GM21390 (cell line): Measurements from ENCODE around the gene FANCL.
"Not testable (repeated sequence)": the region's sequence is repeated elsewhere in the genome, so short reads cannot be mapped to it uniquely, and the experiment has no call there.

Source experiments
- ATAC-seq: cut with Tn5 transposase; IDR thresholded peaks from one replicate; pipeline ENCODE4 v1.9.1; 2021; ENCODE audit not compliant: unreplicated experiment

Gene FANCL

DNA sequence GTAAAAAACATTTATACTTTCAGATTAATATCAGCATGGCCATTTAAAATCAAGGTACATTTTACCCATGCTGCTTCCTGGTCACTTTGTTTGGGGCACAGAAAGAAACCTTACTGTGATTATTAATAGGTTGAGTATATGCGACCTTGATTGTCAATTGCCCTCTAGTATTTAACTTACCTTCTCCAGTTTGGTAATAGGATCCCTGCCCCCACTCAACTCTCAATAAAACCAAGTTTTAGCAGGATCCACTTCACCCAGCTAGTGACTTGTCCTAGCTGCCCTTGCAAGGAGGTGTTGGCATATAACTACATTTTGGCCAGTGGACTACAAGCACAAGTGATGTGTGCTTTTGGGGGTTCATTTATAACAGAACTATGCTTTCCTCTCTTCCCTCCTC is 34.3 kb downstream of the FANCL start:
- no peak for ATAC-seq

DNA sequence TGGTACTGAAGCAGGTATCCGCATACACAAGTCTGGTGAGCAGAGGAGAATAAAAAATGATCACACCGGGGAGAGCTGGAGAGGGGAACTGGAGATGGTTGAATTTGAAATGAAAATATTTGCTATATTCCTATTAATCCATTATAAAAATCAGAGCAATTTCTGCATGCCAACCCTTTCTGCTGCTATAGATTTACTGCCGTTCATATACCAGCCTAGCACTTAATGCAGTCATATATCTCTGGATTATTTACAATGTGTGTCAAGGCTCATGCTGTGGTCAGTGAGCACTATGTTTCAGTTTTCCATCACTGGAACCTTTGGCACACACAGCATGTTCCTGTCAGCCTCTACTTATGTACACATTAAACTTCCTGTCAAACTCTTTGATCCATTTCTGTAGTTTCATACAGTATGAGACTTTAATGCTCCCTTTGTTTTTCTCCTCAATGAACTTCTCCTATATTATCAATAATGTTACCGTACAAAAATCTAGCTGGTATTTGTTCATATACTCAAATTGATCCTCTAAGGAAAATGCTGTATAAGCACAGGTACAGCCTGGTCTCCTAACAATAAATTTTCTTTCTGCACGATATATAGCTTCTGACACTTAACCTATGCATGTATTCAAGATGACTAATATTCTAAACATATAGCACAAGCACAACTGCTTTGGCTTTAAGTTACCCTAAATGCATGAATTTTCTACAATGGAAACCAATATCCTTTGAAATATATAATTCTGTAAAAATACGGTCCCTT is 36.7 kb downstream of the FANCL start:
- ATAC-seq: no peak

DNA sequence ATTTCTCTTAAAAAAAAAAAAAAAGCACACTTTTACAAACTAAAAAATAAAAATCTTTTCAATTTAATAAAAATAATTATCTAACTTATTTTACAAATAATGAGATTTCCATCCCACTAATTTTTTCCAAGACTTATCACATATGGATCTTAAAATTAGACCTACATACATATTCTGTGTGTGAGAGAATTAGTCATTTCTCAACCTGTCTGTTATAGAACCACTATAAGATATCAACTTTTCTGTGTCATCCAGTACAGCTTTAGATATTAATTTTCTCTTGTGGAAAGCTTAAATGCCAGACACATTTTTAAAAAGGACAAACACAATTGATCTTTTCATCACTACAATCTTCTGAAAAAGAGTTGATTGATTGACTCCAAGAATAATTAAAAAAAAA is 38.1 kb downstream of the FANCL start:
- no peak for ATAC-seq

DNA sequence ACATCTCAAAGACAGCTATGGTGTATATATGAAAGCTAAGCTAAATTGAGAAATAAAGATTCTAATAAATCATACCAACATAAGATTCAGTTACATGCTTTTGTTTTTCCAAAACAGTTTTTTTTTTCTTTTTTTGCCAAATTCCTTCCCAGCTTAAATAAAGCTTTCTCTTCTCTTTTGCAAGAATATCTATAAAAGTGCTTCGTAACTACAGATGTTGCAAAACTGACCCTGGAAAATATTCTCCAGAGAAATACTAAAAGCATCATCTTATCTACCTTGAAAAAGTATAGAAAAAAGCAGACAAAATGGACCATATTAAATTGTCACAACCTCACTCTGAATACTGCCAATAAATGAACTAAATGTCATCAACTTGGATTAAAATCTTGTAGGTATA is 38.7 kb downstream of the FANCL start:
- no peak for ATAC-seq

DNA sequence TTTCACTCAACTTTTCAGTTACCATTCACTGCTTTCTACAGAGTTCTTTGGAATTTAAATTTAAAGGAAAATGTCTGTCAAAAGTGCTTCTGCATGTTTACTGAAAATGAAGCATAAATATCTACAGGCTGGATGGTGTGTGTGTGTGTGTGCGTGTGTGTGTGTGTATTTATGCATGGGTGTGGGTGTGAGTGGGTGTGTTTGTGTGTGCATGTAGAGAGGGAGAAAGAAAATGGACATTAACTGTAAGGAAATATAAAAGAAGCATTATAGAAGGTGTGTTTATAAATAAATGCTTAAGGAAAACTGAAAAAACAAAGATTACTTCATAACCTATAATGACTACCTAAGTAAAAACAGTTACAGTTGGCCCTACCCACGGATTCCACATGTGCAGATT is 43.2 kb downstream of the FANCL start:
- ATAC-seq: no peak

DNA sequence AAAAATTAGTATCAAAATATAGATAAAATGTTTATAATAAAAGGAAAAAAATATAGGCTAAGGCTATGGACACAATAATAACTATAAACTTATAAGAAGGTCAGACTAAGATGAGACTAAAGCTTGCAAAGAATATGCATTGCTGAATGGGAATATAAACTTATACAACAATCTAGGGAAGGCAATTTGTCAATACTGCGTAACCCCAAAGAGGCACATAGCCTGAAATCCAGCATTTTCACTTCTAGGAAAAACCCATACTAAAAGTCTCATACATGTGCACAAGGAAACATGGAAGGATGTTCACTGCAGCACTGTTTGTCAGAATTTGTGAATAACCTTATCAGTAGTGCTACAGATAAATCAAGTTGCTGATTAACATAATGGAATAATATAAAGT is 45.5 kb downstream of the FANCL start:
- no peak for ATAC-seq

GRCh38 chr2:58194458-58194857 is 46.7 kb downstream of the FANCL start:
- ATAC-seq: no peak

- not testable (repeated sequence) for ATAC-seq
These were observed 54.1 kb downstream of the FANCL start for GRCh38 chr2:58187022-58187421.

DNA sequence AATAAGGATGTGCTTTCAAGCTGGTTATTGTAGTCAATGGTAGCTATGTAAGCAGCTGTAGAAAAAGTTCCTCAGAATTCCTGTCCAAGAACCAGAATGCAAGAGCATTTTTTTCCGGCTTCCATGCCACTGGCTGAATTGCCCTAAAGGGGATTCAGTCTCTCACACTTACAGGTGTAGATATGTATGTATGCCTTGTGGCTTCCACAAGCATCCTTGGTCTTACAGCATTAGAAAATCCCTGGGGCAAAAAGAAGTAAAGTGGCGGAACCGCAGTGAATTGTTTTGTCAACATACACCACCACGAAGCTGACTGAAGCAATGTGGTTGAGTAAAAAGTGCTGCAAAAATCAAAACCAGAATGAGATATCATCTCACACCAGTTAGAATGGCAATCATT is 54.6 kb downstream of the FANCL start:
- ATAC-seq: no peak

- no peak for ATAC-seq
These were observed 58.6 kb downstream of the FANCL start for GRCh38 chr2:58182527-58182926.

DNA sequence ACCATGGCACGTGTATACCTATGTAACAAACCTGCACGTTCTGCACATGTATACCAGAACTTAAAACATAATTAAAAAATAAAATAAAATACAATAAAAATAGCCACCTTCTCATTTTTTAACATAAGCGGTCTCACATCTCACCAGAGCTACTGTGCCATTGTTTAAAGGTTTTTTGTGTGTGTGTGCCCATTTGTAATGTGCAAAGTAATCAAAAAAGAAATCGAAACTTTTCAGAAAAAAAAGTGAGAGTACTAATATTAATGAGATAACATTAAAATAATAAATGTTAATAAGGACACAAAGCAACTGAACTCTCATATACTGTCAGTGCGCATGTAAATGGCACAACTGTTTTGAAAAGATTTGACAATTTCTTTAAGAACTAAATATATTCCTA is 60.5 kb downstream of the FANCL start:
- ATAC-seq: no peak

DNA sequence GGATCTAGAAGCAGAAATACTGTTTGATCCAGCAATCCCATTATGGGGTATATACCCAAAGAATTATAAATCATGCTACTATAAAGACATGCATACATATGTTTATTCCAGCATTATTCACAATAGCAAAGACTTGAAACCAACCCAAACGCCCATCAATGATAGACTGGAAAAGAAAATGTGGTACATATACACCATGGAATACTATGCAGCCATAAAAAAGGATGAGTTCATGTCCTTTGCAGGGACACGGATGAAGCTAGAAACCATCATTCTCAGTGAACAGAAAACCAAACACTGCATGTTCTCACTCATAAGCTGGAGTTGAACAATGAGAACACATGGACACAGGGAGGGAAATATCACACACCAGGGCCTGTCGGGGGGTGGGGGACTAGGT is 61.0 kb downstream of the FANCL start:
- ATAC-seq: not testable (repeated sequence)

- ATAC-seq: not testable (repeated sequence)
These were observed 63.9 kb downstream of the FANCL start for GRCh38 chr2:58177187-58177586.

DNA sequence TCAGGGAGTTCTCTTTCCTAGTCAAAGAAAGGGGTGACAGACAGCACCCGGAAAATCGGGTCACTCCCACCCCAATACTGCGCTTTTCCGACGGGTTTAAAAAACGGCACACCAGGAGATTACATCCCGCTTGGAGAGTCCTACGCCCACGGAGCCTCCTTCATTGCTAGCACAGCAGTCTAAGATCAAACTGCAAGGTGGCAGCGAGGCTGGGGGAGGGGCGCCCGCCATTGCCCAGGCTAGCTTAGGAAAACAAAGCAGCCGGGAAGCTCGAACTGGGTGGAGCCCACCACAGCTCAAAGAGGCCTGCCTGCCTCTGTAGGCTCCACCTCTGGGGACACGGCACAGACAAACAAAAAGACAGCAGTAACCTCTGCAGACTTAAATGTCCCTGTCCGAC is 69.3 kb downstream of the FANCL start:
- not testable (repeated sequence) for ATAC-seq

DNA sequence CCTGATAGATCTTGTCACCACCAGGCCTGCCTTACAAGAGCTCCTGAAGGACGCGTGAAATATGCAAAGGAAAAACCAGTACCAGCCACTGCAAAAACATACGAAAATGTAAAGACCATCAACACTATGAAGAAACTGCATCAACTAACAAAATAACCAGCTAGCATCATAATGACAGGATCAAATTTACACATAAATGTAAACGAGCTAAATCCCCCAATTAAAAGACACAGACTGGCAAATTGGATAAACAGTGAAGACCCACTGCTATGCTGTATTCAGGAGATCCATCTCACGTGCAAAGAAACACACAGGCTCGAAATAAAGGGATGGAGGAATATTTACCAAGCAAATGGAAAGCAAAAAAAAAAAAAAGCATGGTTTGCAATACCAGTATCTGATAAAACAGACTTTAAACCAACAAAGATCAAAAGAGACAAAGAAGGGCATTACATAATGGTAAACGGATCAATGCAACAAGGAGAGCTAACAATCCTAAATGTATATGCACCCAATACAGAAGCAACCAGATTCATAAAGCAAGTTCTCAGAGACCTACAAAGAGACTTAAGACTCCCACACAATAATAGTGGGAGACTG is 70.7 kb downstream of the FANCL start:
- ATAC-seq: not testable (repeated sequence)

DNA sequence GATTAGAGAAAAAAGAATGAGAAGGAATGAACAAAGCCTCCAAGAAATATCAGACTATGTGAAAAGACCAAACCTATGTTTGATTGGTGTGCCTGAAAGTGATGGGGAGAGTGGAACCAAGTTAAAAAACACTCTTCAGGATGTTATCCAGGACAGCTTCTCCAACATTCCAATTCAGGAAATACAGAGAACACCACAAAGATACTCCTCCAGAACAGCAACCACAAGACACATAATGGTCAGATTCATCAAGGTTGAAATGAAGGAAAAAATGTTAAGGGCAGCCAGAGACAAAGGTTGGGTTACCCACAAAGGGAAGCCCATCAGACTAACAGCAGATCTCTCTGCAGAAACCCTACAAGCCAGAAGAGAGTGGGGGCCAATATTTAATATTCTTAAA is 71.3 kb downstream of the FANCL start:
- not testable (repeated sequence) for ATAC-seq

DNA sequence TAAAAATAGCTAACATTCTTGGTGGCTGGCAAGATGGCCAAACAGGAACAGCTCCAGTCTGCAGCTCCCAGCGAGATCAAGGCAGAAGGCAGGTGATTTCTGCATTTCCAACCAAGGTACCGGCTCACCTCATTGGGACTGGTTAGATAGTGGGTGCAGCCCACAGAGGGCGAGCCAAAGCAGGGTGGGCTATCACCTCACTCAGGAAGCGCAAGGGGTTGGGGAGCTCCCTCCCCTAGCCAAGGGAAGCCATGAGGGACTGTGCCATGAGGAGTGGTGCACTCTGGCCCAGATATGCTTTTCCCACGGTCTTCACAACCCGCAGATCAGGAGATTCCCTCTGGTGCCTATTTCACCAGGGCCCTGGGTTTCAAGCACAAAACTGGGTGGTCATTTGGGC is 73.0 kb downstream of the FANCL start:
- not testable (repeated sequence) for ATAC-seq

GRCh38 chr2:58163913-58164312 is 77.2 kb downstream of the FANCL start:
- no peak for ATAC-seq

GRCh38 chr2:58158481-58158880 is 82.6 kb downstream of the FANCL start:
- ATAC-seq: no peak

DNA sequence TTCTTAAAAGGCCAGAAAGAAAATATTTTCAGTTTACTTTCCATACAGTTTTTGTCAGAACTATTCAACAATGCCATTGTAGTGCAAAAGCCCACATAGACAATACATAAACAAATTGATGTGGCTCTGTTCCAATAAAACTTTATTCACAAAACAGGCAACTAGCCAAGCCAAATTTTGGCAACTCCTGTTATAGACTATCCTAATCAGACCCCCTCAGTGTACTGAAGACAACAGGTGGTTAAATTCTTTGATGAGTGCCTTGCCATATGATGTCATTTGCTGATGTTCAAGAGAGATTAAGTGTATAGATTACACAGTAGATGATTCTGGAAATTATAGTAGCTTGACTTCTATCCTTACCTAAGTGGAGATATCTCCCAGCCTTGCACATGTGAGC is 83.4 kb downstream of the FANCL start:
- ATAC-seq: no peak

GRCh38 chr2:58156780-58157179 is 84.3 kb downstream of the FANCL start:
- ATAC-seq: no peak

DNA sequence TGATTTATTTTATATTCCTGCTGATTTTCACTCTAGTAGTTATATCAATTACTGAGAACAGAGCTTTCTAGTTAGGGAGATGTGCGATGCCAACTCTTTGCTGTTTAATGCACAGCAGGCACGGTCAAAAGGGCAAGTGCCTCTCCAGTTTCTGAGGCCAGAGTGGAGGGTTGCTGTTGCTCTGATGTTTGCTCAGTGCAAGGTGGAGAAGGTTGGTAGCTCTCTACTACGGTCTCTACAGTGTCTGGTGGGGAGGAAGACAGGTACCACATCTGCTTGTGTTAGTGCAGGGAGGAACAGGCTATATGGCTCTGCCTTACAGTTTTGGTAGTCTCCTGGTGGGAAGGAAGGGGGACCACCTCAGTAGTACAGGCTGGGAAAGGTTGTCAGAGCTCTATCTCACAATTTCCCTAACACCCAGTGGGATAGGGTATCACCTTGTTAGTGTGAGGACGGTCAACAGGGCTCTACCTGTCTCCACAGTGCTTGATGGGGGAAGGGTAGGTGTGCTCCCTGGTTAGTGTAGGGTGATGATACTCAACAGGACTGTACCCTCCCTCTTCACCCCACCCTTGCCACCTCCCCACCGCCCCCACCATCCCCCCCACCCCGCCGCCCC is 85.9 kb downstream of the FANCL start:
- no peak for ATAC-seq
